ENCODE measurements around the gene SEL1L. TPM values are rescaled to one million over a fixed set of nuclear protein-coding genes. Genes with fewer than 3 reads are reported as not detected.

Gene SEL1L
- polyA plus RNA-seq, 10 donors: 32.7 to 47.5 (median 42.2) TPM

Other genes with a start within 250 kb of the SEL1L start
- gene STON2, start 133.5 kb downstream of the SEL1L start, polyA plus RNA-seq (ENCODE audit: insufficient read length in 10 of 10): 10 to 100 TPM in 9 of 10 donors, 1 to 10 TPM in 1; 10.0 to 21.8 (median 15.7) TPM